Muscle of leg (tissue), 11 donors: ENCODE measurements around the gene INHBC. TPM values are rescaled to one million over a fixed set of nuclear protein-coding genes. Genes with fewer than 3 reads are reported as not detected.
"Not testable (repeated sequence)": the region's sequence is repeated elsewhere in the genome, so short reads cannot be mapped to it uniquely, and the experiment has no call there.

Experiments used
- DNase-seq: peaks from one replicate; pipeline ENCODE4 v3.0.0; 2013
- H3K27ac ChIP-seq: one replicate; pipeline ENCODE4 v1.5.1; 2013; ENCODE audit warnings: mild to moderate bottlenecking, low read length, control low read depth
- H3K27me3 ChIP-seq: one replicate; pipeline ENCODE4 v1.6.1; 2013; ENCODE audit warnings: low read length; ENCODE audit not compliant: control insufficient read depth, insufficient read depth
- H3K36me3 ChIP-seq: one replicate; pipeline ENCODE4 v1.6.1; 2013; ENCODE audit warnings: low read length; ENCODE audit not compliant: control insufficient read depth, insufficient read depth
- H3K4me1 ChIP-seq: one replicate; pipeline ENCODE4 v1.6.1; 2013; ENCODE audit warnings: low read length; ENCODE audit not compliant: control insufficient read depth, insufficient read depth
- H3K4me3 ChIP-seq: one replicate; pipeline ENCODE4 v1.5.1; 2013; ENCODE audit warnings: low read length, control low read depth
- H3K9me3 ChIP-seq: replicated peaks from 2 replicates; pipeline ENCODE4 v1.6.1; 2013; ENCODE audit warnings: low read depth, low read length; ENCODE audit not compliant: control insufficient read depth
- WGBS: methylation state at CpG from one replicate; pipeline ENCODE4 v1.1.5; 2013; ENCODE audit warnings: missing lambda C conversion rate; ENCODE audit not compliant: insufficient coverage; 5-methylcytosine and 5-hydroxymethylcytosine counted together
- polyA plus RNA-seq, 8 donors: library from polyadenylated mRNA; unstranded; fragments of 120-200 nt; gene quantifications; one replicate each; pipeline versions ENCODE4 v1.2.1 to v1.2.3, GENCODE V29; 2013; ENCODE audit warnings: inconsistent platforms in 1 of 8, low replicate concordance in 1 of 8; ENCODE audit not compliant: insufficient read length in 8 of 8, insufficient read depth in 1 of 8
- total RNA-seq: library from RNA; stranded (reverse); fragments of 120-200 nt; gene quantifications from one replicate; pipeline ENCODE4 v1.2.4, GENCODE V29; 2013

INHBC gene
- total and polyA plus RNA-seq, 9 donors = 0.07 to 0.19 (median 0.12) TPM; not detected in 2

- Histone ChIP-seq H3K4me3 (no peak overlapping the region), H3K27me3 (no peaks in the 10 kb centered on the region), H3K9me3 (no peaks in the 10 kb centered on the region), H3K4me1 (no peaks in the 10 kb centered on the region), H3K27ac (no peak overlapping the region), H3K36me3 (no peaks in the 10 kb centered on the region)
- WGBS = no CpG with 5 or more reads among the region's 1 CpG
- no peak for DNase-seq
Measured at GRCh38 chr12:57441846-57442427, 7.4 kb downstream of the INHBC start.

GRCh38 chr12:57444337-57444736, 9.8 kb downstream of the INHBC start:
- not testable (repeated sequence) for H3K4me3 ChIP-seq, DNase-seq, H3K27ac ChIP-seq, H3K36me3 ChIP-seq, H3K4me1 ChIP-seq, H3K27me3 ChIP-seq, H3K9me3 ChIP-seq
- WGBS = no CpG with 5 or more reads among the region's 6 CpGs

GRCh38 chr12:57444744-57445143, 10.2 kb downstream of the INHBC start:
- DNase-seq = no peak
- WGBS = 53% methylated on average over 2 of the region's 5 CpGs
- Histone ChIP-seq H3K27ac (peak overlapping the region; percentile 7), H3K4me3 (no peak overlapping the region), H3K4me1 (no peaks in the 10 kb centered on the region), H3K9me3 (no peaks in the 10 kb centered on the region), H3K27me3 (no peaks in the 10 kb centered on the region), H3K36me3 (no peaks in the 10 kb centered on the region)

GRCh38 chr12:57446292-57446960, 11.8 kb downstream of the INHBC start:
- Histone ChIP-seq H3K27ac (no peak overlapping the region), H3K9me3 (no peaks in the 10 kb centered on the region), H3K36me3 (no peaks in the 10 kb centered on the region), H3K4me1 (peaks cover 10% of the 10 kb centered on the region), H3K4me3 (no peak overlapping the region), H3K27me3 (no peaks in the 10 kb centered on the region)
- no peak for DNase-seq
- 96% methylated on average over 4 of the region's 6 CpGs for WGBS

DNA sequence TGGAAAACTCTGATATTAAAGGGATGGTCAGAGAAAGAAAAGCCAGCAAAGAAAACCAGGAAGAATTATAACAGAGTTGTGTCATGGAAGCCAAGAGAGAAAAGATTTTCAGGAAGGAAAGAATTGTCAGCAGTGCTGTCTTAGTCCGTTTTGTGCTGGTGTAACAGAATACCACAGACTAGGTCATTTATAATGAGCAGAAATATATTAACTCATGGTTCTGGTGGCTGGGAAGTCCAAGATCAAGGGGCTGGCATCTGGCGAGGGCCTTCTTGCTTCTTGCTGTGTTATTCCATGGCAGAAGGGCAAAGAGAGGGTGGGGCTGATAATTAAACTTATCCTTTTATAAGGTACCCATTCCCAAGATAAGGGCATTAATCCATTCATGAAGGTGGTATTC, 14.1 kb downstream of the INHBC start:
- no peak for DNase-seq
- H3K36me3 ChIP-seq = no peaks in the 10 kb centered on the region
- peaks cover 22% of the 10 kb centered on the region for H3K4me1 ChIP-seq
- no peaks in the 10 kb centered on the region for H3K27me3 ChIP-seq
- no peaks in the 10 kb centered on the region for H3K9me3 ChIP-seq
- no peak overlapping the region for H3K4me3 ChIP-seq
- no peak overlapping the region for H3K27ac ChIP-seq
- WGBS = no CpG with 5 or more reads among the region's 2 CpGs

- no peaks in the 10 kb centered on the region for H3K9me3 ChIP-seq
- DNase-seq = no peak
- H3K27me3 ChIP-seq = no peaks in the 10 kb centered on the region
- no peaks in the 10 kb centered on the region for H3K36me3 ChIP-seq
- peaks cover 23% of the 10 kb centered on the region for H3K4me1 ChIP-seq
- no peak overlapping the region for H3K4me3 ChIP-seq
- WGBS = 93% methylated on average over 7 of the region's 7 CpGs
- H3K27ac ChIP-seq = no peak overlapping the region
Measured at GRCh38 chr12:57449375-57449774, 14.8 kb downstream of the INHBC start.

DNA sequence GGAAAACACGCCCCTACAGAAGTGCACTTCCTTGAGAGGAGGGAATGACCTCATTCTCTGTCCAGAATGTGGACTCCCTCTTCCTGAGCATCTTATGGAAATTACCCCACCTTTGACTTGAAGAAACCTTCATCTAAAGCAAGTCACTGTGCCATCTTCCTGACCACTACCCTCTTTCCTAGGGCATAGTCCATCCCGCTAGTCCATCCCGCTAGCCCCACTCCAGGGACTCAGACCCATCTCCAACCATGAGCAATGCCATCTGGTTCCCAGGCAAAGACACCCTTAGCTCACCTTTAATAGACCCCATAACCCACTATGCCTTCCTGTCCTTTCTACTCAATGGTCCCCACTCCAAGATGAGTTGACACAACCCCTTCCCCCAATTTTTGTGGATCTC, 15.5 kb downstream of the INHBC start:
- no peak overlapping the region for H3K27ac ChIP-seq
- no peaks in the 10 kb centered on the region for H3K36me3 ChIP-seq
- H3K4me3 ChIP-seq = no peak overlapping the region
- no peaks in the 10 kb centered on the region for H3K27me3 ChIP-seq
- WGBS = 73% methylated on average over 3 of the region's 3 CpGs
- no peak for DNase-seq
- H3K4me1 ChIP-seq = peaks cover 30% of the 10 kb centered on the region
- no peaks in the 10 kb centered on the region for H3K9me3 ChIP-seq

DNA sequence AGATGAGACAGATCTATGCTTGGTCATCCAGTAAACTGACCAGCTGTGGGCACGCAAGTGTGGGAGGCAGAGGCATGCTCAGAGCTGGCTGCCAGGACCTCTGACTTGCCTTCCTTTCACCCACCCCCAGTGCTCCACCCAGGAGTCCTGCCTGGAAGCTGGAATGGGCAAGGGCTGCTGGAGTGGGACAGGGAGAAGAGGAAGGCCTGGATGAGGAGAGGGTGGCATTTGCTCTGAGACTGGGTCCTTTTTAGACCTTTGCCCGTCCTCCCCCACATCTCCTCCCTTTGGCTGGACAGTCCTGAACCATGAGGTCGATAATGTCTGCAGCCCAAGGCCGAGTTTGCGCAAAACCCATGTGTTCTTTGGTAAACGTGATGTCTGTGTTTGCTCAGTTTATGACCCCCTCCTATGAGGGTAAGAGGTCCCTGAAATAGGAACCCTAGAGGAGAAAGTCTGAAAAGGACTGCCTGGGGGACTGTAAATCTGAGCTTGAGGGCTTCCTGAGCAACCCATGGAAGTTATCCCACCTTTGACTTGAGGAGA, 16.7 kb downstream of the INHBC start:
- H3K4me3 ChIP-seq = no peak overlapping the region
- H3K27ac ChIP-seq = peak overlapping the region; percentile 76
- H3K27me3 ChIP-seq = no peaks in the 10 kb centered on the region
- no peaks in the 10 kb centered on the region for H3K9me3 ChIP-seq
- no CpG with 5 or more reads among the region's 6 CpGs for WGBS
- H3K36me3 ChIP-seq = no peaks in the 10 kb centered on the region
- no peak for DNase-seq
- H3K4me1 ChIP-seq = peaks cover 42% of the 10 kb centered on the region

- Histone ChIP-seq H3K27me3 (no peaks in the 10 kb centered on the region), H3K9me3 (no peaks in the 10 kb centered on the region), H3K27ac (peak overlapping the region; percentile 87), H3K36me3 (no peaks in the 10 kb centered on the region), H3K4me1 (peaks cover 48% of the 10 kb centered on the region), H3K4me3 (no peak overlapping the region)
- peak; percentile 88 for DNase-seq
- WGBS = 7% methylated on average over 3 of the region's 9 CpGs
Measured at GRCh38 chr12:57452181-57452936, 17.8 kb downstream of the INHBC start.

- no peaks in the 10 kb centered on the region for H3K36me3 ChIP-seq
- H3K9me3 ChIP-seq = no peaks in the 10 kb centered on the region
- no peaks in the 10 kb centered on the region for H3K27me3 ChIP-seq
- peak; percentile 82 for DNase-seq
- H3K27ac ChIP-seq = peak overlapping the region; percentile 87
- no CpG with 5 or more reads among the region's 7 CpGs for WGBS
- H3K4me1 ChIP-seq = peaks cover 48% of the 10 kb centered on the region
- no peak overlapping the region for H3K4me3 ChIP-seq
Measured at GRCh38 chr12:57452937-57453509, 18.4 kb downstream of the INHBC start.
